Spleen (tissue), 11 donors: ENCODE data around the gene IL2RG. TPM values are rescaled to one million over a fixed set of nuclear protein-coding genes. Genes with fewer than 3 reads are reported as not detected.

Source experiments
- DNase-seq: peaks from one replicate; pipeline ENCODE4 v3.0.0-alpha.2; 2020
- H3K27ac ChIP-seq, 8 donors: fragments of 200-600 bp; sonication (generic) in 7 of 8; 1 replicate in 4 of 8; 2 replicates in 4 of 8; pipeline versions ENCODE4 v1.5.0 to v1.8.0; 2016 to 2021; ENCODE audit warnings: inconsistent platforms in 4 of 8, mild to moderate bottlenecking in 4 of 8, moderate library complexity in 1 of 8
- H3K27me3 ChIP-seq, 7 donors: fragments of 200-600 bp; sonication (generic) in 6 of 7; replicated peaks in 1 of 7; 1 replicate in 4 of 7; 2 replicates in 3 of 7; pipeline versions ENCODE4 v1.5.0 to v1.8.0; 2016 to 2021; ENCODE audit warnings: inconsistent platforms in 3 of 7, mild to moderate bottlenecking in 1 of 7
- H3K36me3 ChIP-seq, 6 donors: fragments of 200-600 bp; sonication (generic) in 5 of 6; 1 replicate in 4 of 6; 2 replicates in 2 of 6; pipeline versions ENCODE4 v1.5.0 to v1.8.0; 2016 to 2021; ENCODE audit warnings: inconsistent platforms in 2 of 6
- H3K4me1 ChIP-seq, 6 donors: fragments of 200-600 bp; sonication (generic) in 5 of 6; 1 replicate in 3 of 6; 2 replicates in 3 of 6; pipeline versions ENCODE4 v1.5.0 to v1.8.0; 2016 to 2021; ENCODE audit warnings: inconsistent platforms in 3 of 6
- H3K4me3 ChIP-seq, 8 donors: fragments of 200-600 bp; sonication (generic) in 7 of 8; 1 replicate in 4 of 8; 2 replicates in 4 of 8; pipeline versions ENCODE4 v1.5.0 to v1.8.0; 2016 to 2021; ENCODE audit warnings: inconsistent platforms in 4 of 8, mild to moderate bottlenecking in 4 of 8, moderate library complexity in 2 of 8
- H3K9me3 ChIP-seq, 8 donors: fragments of 200-600 bp; sonication (generic) in 7 of 8; 1 replicate in 4 of 8; 2 replicates in 4 of 8; pipeline versions ENCODE4 v1.5.0 to v1.8.0; 2016 to 2021; ENCODE audit warnings: inconsistent platforms in 4 of 8
- CTCF ChIP-seq, 11 experiments: fragments of 200-600 bp in 7 of 11; fragments of 450-650 bp in 4 of 11; sonication (generic) in 4 of 11; IDR thresholded peaks in 8 of 11; conservative IDR thresholded peaks in 3 of 11; 1 replicate in 7 of 11; 2 replicates in 4 of 11; pipeline versions ENCODE4 v1.4.0 to v1.8.0; 2016 to 2021; ENCODE audit warnings: antibody characterized with exemption in 11 of 11, inconsistent platforms in 4 of 11, mild to moderate bottlenecking in 1 of 11
- POLR2A ChIP-seq, 3 donors: fragments of 450-650 bp; IDR thresholded peaks; one replicate each; pipeline ENCODE4 v1.5.1; 2017; ENCODE audit warnings: antibody characterized with exemption in 3 of 3, mild to moderate bottlenecking in 1 of 3
- POLR2AphosphoS5 ChIP-seq, 3 donors: sonication (generic); formaldehyde crosslinking; IDR thresholded peaks; one replicate each; pipeline ENCODE4 v1.5.1; 2017; ENCODE audit warnings: antibody characterized with exemption in 3 of 3
- WGBS, 5 donors: extraction: QIAGEN DNeasy Blood & Tissue Kit in 3 of 5; methylation state at CpG; one replicate each; pipeline versions ENCODE4 v1.1.5 to v1.1.7; 2013 to 2018; 5-methylcytosine and 5-hydroxymethylcytosine counted together
- intact Hi-C: fragments of 100-400 bp; cut with DNase I; formaldehyde crosslinking; loops from one replicate; pipeline ENCODE4 v1.15.0; 2023; ENCODE audit warnings: low total_unique reads
- polyA plus RNA-seq, 3 donors: library from polyadenylated mRNA; stranded (reverse); fragments of 200-250 nt; gene quantifications; one replicate each; pipeline ENCODE4 v1.2.1, GENCODE V29; 2013
- total RNA-seq, 7 donors: library from RNA; depleted of rRNA in 3 of 7; stranded (reverse); fragments of >200 nt in 3 of 7; fragmentation: NEBNext Ultra II Directional in 4 of 7; extraction: Animal tissue kit (Norgen Biotek cat#: 25700) in 4 of 7; gene quantifications; one replicate each; pipeline versions ENCODE4 v1.1.0 to v1.2.1, GENCODE V29; 2016 to 2021
- donor health status: healthy with polysubstance abuse.
- donor health status: DM: no; HTN: no; CAD: no; lungs with moderate emphysema.
- donor health status: DM: no; HTN: no; CAD: no.
- donor health status: Bipolar disorder and iron deficiency.
- donor health status: healthy.
- donor health status: DM: no; HTN: no; CAD: no.
- donor health status: DM: yes; HTN: yes; CAD: no.

The IL2RG gene
- total and polyA plus RNA-seq, 10 donors, result 89.8 to 174 (median 124) TPM

- H3K4me1 ChIP-seq, result peaks cover 18 to 90% (median 61%) of the 10 kb centered on the region in 6 donors
Observed at GRCh38 chrX:71100581-71101505, 10.5 kb downstream of the IL2RG start.

GRCh38 chrX:71099736-71100135 lies 11.6 kb downstream of the IL2RG start:
- H3K27ac ChIP-seq, result no peak overlapping the region
- DNase-seq, result peak; percentile 44
- TF ChIP-seq POLR2A (IDR thresholded peaks at IDR 0.05) (no peak), POLR2AphosphoS5 (IDR thresholded peaks at IDR 0.05) (no peak), CTCF (IDR thresholded peaks at IDR 0.05 in 8 of 11, conservative IDR thresholded peaks at IDR 0.05 in 3 of 11) (no peak)
- peaks cover 0 to 3% (median 0%) of the 10 kb centered on the region in 7 donors for H3K27me3 ChIP-seq
- 64 to 100% (median 78%) methylated on average over 2 to 4 of the region's 4 CpGs for WGBS, 5 donors
- H3K4me1 ChIP-seq, result peaks cover 18 to 85% (median 56%) of the 10 kb centered on the region in 6 donors
- H3K9me3 ChIP-seq, result no peaks in the 10 kb centered on the region
- H3K4me3 ChIP-seq, result no peak overlapping the region
- intact Hi-C loops, result no loop called here
- peaks cover 0 to 11% (median 0%) of the 10 kb centered on the region in 6 donors for H3K36me3 ChIP-seq

More at GRCh38 chrX:71100581-71101505, 10.5 kb downstream of the IL2RG start:
- Histone ChIP-seq H3K36me3 (peaks cover 0 to 11% (median 0%) of the 10 kb centered on the region in 6 donors), H3K27me3 (peaks cover 0 to 3% (median 0%) of the 10 kb centered on the region in 7 donors), H3K27ac (peak overlapping the region in 2 of 8 donors; percentile 85 to 89), H3K4me3 (no peak overlapping the region), H3K9me3 (no peaks in the 10 kb centered on the region)
- intact Hi-C loops, result no loop called here
- DNase-seq, result peak; percentile 74
- 66 to 87% (median 82%) methylated on average over 20 to 31 of the region's 31 CpGs for WGBS, 5 donors
- TF ChIP-seq POLR2A (IDR thresholded peaks at IDR 0.05) (no peak), POLR2AphosphoS5 (IDR thresholded peaks at IDR 0.05) (peak in 2 of 3 donors; percentile 7 to 31)

- Histone ChIP-seq H3K27ac (peak overlapping the region in 3 of 8 donors; percentile 11 to 90 (median 31)), H3K4me1 (peaks cover 11 to 78% (median 49%) of the 10 kb centered on the region in 6 donors), H3K27me3 (peaks cover 0 to 3% (median 0%) of the 10 kb centered on the region in 7 donors), H3K4me3 (no peak overlapping the region), H3K9me3 (no peaks in the 10 kb centered on the region), H3K36me3 (peaks cover 0 to 11% (median 0%) of the 10 kb centered on the region in 6 donors)
- intact Hi-C loops, result no loop called here
- WGBS, 5 donors, result 59 to 86% (median 66%) methylated on average over 4 to 5 of the region's 5 CpGs
- peak; percentile 57 for DNase-seq
- TF ChIP-seq POLR2A (IDR thresholded peaks at IDR 0.05) (no peak), CTCF (IDR thresholded peaks at IDR 0.05 in 8 of 11, conservative IDR thresholded peaks at IDR 0.05 in 3 of 11) (no peak), POLR2AphosphoS5 (IDR thresholded peaks at IDR 0.05) (no peak)
Observed at GRCh38 chrX:71098951-71099506, 12.3 kb downstream of the IL2RG start.

- peaks cover 10 to 70% (median 42%) of the 10 kb centered on the region in 6 donors for H3K4me1 ChIP-seq
- DNase-seq, result peak; percentile 90
- 7 to 24% (median 12%) methylated on average over 2 of the region's 2 CpGs for WGBS, 5 donors
- H3K27ac ChIP-seq, result peak overlapping the region in 3 of 8 donors; percentile 11 to 90 (median 87)
- TF ChIP-seq POLR2AphosphoS5 (IDR thresholded peaks at IDR 0.05) (peak in 1 of 3 donors; percentile 64), POLR2A (IDR thresholded peaks at IDR 0.05) (no peak), CTCF (IDR thresholded peaks at IDR 0.05 in 8 of 11, conservative IDR thresholded peaks at IDR 0.05 in 3 of 11) (peak; percentile 38 to 84 (median 73))
- peaks cover 0 to 11% (median 0%) of the 10 kb centered on the region in 6 donors for H3K36me3 ChIP-seq
- H3K4me3 ChIP-seq, result peak overlapping the region in 1 of 8 donors; percentile 40
- intact Hi-C loops, result no loop called here
- no peaks in the 10 kb centered on the region for H3K9me3 ChIP-seq
- H3K27me3 ChIP-seq, result peaks cover 0 to 3% (median 0%) of the 10 kb centered on the region in 7 donors
Observed at GRCh38 chrX:71098302-71098701, 13.1 kb downstream of the IL2RG start.
